D341Med (cell line): ENCODE measurements around the gene ACYP1.
"Not testable (repeated sequence)": the region's sequence is repeated elsewhere in the genome, so short reads cannot be mapped to it uniquely, and the experiment has no call there.

Source experiments
- DNase-seq: peaks from one replicate; pipeline ENCODE4 v3.0.0; 2012; ENCODE audit warnings: low spot score

ACYP1 gene

DNA sequence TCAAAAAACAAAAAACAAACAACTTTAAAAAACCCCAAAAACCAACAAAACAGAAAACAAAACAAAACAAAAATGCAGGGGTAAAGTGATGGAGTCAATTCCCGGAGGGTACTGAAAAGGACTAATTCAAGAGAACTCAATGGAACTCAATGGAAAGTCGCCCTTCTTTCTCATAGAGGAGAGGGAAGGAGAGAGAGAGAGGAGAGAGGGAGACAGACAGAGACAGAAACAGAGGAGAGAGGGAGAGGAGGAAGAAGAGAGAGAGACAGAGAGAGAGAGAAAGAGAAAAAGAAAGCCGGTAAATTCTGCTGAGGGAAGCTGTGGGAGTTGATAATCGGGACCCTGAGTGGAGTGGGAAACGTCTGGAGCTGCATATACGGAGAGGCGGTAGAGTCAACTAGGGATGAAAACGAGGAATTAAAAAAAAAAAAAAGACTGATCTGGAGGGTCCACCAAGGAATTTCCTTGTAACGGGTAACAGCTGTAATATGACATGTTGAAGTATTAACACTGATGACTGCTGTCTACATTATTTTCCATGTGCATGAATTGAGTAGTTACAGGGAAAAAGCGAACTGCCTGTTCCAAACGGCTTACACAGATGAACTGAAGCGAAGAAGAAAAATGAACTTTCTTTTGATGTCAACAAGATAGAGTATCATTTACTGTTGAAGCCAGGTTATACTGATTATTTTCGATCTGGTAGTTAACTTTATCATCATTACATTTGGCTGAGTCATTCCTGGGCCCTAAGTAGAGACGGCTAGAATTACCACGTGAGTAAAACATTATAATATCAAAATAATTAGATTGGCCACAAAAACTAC is 4.7 kb upstream of the ACYP1 start:
- no peak for DNase-seq

DNA sequence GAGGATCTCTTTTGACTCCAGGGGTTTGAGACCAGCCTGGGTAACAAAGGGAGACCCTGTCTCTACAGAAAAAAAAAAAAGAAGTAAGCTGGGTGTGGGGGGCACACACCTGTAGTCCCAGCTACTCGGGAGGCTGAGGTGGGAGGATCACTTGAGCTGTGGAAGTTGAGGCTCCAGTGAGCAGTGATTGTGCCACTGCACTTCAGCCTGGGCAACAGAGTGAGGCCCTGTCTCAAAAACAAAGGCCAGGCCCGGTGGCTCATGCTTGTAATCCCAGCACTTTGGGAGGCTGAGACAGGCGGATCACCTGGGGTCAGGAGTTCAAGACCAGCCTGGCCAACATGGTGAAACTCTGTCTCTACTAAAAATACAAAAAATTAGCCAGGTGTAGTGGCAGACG is 3.9 kb upstream of the ACYP1 start:
- not testable (repeated sequence) for DNase-seq

DNA sequence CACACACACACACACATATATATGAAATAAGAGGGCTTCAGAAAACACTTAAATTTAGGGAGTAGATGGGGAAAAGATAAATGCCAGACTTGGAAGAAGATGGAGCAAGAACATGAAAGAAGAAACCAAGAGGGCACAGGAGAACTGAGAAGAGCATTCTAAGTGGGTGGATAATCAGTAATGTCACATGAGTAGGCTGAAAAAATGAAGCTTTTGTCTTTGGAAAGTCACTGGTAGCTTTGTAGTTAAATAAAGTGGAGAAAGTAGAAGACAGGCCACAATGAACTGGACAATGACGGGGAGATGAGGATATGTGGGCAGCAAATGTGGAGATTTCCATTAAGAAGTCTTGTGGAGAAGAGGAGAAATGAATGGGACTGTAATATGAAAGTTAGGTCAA is 3.4 kb upstream of the ACYP1 start:
- no peak for DNase-seq

DNA sequence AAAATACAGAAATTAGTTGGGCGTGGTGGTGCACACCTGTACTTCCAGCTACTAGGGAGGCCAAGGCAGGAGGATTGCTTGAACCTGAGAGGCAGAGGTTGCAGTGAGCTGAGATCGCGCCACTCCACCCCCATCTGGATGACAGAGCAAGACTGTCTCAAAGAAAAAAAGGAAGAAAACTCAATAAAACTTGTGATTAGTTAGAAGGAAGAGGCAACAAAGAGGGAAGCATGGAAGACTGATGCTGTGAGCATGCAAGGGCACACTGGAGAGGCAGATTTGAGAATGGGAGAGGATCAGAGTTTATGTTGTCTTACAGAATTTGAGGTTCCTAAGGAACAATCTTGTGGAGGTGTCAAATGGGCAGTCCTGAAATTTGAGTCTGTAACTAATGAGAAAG is 2.9 kb upstream of the ACYP1 start:
- DNase-seq, result no peak

DNA sequence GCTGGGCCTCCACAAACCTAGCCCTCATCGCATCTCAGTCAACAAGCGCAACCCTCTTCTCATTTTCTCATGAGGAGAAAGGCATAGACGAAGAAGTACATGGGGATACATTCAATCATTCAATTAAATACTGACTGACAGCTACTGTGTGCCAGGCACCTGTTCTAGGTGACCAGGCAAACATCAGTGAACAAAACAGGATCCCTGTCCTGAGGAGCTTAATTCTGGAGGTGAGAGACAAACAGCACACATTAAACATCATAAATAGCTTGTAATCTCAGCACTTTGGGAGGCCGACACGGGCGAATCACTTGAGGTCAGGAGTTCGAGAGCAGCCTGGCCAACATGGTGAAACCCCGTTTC is 362 bp upstream of the ACYP1 start:
- no peak for DNase-seq

DNA sequence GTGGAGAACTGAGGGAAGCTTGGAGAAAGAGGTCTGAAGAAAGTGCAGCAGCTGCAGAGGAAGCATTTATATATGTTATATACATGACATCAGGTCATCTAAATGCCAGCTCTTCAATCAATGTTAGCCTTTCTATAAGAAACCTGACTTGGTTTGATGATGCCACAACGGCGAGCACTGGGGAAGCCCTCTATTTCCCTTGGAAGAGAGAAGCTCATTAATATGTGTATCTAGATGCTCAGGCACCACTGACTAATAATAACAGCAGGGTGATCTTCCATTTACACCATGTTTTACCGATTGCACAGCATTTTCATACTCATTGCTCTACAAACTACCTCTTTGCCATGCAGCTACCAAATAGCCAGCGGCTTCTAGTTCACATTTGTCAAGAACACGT is 811 bp downstream of the ACYP1 start:
- DNase-seq, result no peak

DNA sequence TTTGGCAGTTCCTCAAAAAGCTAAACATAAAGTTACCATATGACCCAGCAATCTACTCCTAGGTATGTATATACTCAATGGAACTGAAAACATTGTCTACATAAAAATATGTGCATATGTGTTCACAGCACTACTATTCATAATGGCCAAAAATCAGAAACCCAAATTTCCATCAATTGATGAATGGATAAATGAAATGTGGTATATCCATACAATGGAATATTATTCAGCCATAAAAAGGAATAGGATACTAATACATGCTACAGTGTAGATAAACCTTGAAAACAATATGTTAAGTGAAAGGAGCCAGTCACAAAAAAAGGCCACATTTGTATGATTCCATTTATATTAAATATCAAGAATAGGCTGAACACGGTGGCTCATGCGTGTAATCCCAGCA is 3.4 kb downstream of the ACYP1 start:
- no peak for DNase-seq

DNA sequence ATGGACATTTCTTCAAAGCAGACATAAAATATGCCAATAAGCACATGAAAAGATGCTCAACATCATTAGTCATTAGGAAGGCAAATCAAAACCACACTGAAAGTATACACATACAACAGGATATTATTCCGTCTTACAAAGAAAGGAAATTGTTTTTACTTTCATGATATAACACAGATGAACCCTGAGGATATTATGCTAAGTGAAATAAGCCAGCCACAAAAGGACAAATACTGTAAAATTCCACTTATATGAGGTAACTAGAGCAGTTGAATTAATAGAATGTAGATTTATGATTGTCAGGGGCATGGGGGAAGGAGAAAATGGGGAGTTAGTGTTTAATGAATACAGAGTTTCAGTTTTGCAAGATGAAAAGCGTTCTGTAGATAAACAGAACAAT is 4.2 kb downstream of the ACYP1 start:
- no peak for DNase-seq

DNA sequence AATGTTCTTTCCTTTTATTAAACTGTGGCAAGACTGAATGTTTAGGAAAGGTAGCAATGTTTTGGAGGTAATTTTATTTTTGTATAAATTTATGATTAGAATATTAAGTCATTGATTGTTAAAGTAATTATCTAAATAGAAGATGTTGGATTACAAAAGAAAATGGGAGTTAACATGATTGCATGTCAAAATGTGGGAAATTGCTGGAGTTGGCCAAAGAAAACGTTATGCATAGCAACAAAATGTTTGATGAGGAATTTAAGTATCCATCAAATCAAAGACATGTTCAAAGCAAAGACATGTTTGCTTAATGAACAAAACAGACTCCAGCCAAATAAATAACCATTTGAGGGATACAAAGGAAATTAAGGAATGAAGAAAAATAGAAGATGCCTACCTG is 9.4 kb downstream of the ACYP1 start:
- no peak for DNase-seq

DNA sequence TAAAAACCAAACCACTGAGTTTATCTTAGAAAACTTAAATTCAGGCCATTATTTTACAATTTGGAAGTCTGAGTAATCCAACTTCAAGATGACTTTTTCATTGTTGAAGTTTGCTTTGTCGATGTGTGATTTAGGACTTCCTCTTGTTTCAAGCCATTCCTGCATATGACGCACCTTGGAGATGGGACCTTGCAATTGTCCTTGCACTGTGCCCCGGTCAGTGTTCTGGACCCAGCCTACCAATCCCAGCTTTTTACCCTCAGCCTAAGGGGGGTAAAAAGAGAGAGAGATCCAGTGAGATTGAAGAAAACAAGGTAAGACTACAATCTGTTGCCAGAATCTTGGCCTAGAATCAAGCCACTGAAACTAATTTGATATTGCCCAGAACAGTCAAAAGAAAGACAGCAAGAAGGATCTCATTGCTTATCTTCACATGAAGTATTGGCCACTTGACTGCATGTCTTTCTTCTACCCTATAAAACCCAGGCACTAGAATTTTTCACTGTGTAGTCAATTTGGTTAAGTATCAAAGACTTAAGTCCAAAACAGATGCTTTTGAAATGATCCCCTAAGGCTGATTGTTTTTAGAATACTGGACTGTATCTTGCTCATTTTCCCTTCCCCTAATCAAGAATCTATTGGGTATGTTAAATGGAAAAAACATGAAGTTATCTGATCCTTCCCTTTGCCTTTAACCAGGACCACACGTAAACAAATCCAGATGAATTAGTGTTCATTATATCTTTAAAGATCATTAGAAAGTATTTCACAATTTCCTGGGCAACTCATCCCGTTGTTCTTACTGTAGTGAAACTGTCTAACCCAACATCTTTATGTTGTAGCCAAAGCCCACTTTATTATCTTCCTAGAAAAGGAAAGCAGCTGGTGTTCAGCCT is 10.2 kb downstream of the ACYP1 start:
- DNase-seq, result no peak

DNA sequence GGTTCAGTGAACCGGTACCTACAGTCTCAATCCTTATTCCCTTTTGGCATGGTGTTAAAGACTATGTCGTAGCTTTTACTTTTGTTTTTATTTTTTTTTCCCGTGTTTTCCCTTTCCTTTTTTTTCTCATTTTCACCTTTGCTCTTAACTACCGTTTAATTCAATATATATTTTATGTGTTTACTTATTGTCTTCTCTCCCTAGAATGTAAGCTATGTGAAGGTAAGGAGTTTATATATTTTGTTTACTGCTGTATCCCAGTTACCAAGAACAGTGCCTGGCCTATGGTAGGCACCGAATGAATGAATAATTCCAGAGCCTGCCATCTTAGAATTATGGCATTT is 12.3 kb downstream of the ACYP1 start:
- DNase-seq, result no peak

DNA sequence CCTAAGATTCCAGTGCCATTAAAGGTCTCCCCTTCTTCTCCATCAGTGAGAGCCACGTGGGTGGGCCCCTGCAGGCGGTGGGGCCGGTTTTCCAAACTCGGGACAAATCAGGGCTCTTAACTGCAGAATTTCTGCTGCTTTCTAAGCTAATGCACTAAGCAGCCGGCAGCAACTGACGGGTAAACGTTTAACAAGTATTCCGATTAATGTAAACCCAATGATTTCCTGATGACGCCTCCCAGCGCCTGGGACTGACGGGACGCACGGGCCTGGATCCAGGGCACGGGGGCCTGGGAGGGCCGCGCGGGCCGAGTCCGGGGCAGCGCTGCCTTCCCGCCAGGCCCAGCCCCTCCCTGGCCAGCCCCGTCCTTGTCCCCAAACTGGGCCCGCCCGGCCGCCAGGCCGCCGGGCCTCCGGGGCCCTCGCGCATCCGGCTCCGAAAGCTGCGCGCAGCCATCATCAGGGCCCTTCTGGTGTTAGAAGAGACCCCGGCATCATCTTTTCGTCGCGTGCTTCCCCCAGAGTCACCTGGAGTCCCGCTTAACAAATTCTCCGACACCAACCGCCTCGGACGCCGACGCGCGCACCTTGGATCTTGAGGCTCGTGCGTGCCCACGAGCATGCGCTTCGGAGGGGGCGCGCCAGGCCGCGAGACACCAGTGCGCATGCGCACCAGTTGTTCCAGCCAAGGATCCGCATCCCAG is 12.8 kb downstream of the ACYP1 start, which contains the start of gene MLH3:
MLH3 (minus strand) TSS at position 616 of the 704 bp plus-strand sequence. CDS start 1,812 bp downstream, outside the sequence.
- peak; percentile 95 for DNase-seq

DNA sequence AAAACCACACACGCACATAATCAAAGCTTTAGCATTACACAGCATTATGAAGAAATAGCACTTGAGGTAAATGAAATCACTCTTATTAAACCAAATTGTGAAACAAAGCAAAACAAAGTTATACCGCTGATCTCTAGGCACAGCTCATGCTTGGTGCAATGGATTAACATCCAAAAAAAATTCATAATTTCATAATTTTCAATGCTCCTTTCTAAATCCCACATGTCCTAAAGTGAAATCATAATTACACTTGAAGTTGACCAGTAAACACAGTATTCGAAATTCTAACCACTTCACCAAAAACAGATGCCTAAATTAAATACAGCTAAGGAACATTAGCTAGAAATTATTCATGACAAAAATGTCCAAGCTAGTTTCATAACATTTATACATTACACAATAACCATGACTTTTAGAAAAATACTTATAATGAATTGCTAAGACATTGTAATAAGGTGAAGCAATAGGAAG is 14.1 kb downstream of the ACYP1 start:
- DNase-seq, result no peak

DNA sequence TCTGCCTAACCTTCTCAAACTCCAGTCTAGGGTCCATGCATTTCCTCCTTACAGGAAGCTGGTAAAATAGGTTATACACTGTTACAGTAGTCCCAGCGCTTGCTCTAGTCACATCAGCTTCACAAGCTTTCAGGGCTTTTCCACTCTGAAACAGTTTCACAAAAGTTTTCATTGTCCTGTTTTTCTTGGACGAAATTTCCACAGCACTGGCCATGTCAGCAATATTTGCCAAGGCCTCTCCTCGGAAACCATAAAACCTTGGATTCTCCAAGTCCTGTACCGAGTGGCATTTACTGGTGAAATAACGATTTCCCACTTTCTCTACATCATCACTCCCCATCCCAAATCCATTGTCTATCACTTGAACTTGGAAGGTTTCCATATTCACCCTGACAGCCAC is 14.7 kb downstream of the ACYP1 start:
- DNase-seq, result no peak

DNA sequence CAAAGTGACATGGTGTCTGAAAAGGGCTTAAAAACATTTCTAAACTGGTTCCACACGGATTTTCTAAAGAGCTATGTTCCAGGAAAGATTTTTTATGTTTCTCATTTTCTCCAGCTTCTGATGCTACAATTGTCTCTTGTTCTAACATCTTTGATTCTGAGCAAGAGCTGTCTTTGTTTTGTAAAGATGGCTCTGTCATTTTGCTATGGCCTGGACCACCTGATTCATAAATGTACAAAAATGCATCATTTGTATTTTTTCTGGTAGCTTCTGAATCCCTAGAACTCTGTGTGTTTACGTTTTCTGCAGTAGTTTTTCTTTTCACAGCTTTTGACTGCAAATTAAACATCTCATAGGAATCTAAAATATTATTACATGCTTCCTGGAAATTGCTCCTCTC is 15.7 kb downstream of the ACYP1 start:
- DNase-seq, result no peak

DNA sequence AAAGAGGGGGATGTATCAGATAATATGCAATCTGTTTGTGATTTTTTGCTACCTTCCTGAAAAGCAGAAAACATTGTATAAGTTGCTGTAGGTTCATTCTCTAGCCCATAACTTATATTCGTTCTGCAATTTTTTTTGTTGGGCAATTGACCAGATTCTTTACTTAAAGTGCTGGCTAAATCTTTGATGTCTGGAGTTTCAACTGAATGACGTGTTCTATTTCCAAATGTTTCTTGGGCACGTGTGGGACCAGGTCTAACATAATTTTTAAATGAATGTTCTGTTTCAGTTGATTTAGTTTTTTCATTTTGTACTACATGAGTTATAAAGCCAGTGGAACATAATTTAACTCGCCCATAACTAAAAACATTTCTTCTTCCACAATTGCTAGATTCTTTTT is 16.3 kb downstream of the ACYP1 start:
- no peak for DNase-seq

DNA sequence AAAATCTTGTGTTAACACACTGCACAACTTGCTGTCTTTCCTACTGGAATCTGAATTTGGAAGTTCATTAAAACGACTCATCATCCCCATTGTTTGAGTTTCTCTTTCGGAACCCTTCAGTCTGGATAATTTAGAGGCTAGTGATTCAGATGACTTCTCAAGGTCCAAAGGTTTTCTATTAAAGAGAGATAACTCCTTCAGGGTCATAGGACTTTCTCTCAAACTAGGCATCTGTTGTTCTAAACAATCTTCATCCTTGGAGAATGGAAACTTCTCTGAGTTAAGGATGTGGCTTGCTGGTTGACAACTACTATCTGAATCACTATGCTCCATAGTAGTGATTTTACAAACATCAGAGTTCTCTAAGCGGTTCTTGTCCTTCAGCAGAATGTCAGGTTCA is 16.9 kb downstream of the ACYP1 start:
- DNase-seq, result no peak

DNA sequence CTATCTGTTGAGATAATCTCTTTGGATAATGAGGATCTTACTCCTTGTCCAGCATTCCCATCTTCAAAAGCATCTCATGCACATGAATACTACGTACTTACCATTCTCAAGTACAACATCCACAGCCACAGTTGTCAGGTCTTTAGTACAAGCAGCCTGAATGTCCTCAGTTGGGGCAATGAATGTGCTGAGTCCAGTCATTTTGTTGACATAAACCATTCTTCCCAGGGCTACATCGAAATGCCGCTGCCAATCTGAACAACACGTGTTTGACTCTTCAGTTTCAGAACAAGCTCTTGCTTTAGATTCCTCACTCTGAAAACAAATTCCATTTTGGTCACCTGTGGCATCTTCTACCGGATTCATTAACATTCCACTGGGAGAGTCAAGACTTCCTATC is 17.5 kb downstream of the ACYP1 start:
- no peak for DNase-seq

DNA sequence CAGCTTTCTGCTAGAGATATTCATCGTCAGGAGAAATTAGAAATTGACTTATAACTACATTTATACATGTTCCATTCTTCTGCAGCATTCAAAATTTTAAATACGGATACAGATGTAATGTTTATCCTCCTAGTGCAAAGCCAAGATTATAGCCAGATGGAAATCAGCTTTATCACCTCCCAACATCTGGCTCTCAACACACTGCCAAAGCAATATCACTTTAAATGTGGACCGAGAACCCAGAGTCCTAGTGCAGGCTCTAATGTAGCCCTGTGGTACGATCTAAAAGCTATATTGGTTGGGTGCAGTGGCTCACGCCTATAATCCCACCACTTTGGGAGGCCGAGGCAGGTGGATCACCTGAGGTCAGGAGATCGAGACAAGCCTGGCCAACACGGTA is 19.1 kb downstream of the ACYP1 start:
- DNase-seq, result no peak

DNA sequence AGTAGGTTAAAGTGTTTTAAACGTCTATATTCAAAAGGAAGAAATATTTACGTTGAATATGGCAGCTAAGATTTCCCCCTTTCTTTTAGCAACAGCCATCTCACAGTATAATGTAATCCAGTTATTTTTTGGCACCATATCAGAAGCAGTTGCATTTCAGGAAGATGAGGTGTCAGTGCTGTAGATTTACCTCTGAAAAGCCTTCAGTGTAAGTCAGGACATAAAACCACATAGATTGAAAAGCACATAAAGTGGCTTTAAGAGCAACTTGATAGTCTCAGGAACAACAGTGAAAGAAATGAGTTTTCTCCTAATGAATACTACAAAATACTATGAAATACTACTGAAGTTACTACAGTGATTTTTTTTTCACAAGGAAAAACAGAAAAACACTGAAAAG is 19.5 kb downstream of the ACYP1 start:
- DNase-seq, result no peak

DNA sequence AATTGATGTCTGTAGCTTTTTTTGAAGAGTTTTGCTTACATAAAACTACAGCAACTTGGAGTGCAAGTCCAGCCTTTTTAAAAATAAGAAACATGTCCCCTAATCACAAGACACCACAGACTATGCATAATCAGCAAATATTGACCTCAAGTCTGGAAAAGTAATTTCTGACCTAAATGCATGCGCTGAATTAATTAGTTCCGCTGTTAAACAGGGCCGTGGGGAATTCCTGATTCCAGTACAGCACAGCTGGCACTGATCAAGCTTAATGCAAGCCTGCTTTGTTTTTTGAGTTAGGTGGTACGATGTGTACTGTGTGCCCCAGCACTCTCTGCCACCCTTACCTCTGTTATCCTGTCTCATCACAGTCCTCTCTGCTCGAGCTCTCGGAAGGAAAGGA is 21.8 kb downstream of the ACYP1 start:
- peak; percentile 38 for DNase-seq

DNA sequence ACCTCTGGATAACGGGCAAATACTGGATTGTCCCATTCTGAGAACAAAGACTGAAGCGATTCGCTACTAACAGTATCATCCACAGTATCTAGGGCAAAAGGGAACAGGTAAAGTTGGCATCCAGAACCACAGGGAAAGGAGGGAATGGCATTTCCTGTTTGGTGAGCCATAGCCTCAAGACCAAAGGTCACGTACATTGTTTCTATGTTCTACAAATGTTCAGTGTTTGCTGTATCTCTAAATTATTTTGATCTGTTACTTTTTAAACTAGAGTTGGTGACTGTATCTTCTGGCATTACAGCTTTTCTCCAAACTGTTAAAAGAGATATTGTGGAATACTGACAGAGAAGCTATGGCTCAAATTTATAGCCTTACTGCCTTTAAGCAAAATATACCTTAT is 22.2 kb downstream of the ACYP1 start:
- no peak for DNase-seq

DNA sequence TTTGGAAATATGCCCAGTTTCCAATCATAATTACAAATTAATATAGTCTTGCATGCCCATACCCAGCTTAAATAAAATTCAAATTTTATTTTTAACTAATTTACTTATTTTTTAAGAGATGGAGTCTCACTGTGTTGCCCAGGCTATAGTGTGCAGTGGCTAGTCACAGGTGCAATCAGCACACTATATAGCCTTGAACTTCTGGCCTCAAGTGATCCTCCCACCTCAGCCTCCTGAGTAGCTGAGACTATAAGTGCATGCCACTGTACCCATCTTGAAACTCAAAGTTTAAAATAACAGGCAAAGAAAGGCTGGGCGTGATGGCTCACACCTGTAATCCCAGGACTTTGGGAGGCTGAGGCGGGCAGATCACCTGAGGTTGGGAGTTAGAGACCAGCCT is 22.9 kb downstream of the ACYP1 start:
- no peak for DNase-seq
